OCI-LY7 (cell line): ENCODE measurements around the gene NPY4R2. TPM values are rescaled to one million over a fixed set of nuclear protein-coding genes. Genes with fewer than 3 reads are reported as not detected.
"Not testable (repeated sequence)": the region's sequence is repeated elsewhere in the genome, so short reads cannot be mapped to it uniquely, and the experiment has no call there.

ENCODE experiments used
- Bru-seq: library from RNA; stranded (reverse); fragments of 400-500 nt; gene quantifications from one replicate; lab custom pipeline; 2021; lab: Mats Ljungman, UMichigan
- BruChase-seq, 2 experiments: library from RNA; stranded (reverse); fragments of 400-500 nt; gene quantifications; one replicate each; lab custom pipeline; 2021; lab: Mats Ljungman, UMichigan
- BruUV-seq: library from RNA; stranded (reverse); fragments of 400-500 nt; replicated peaks from 2 replicates; lab custom pipeline; 2021; lab: Mats Ljungman, UMichigan
- CTCF ChIA-PET: fragments of 300-600 bp; sonication (Branson Sonifier 250); formaldehyde crosslinking; loops from one replicate; lab custom pipeline; 2022; ENCODE audit warnings: antibody characterized with exemption; ENCODE audit not compliant: unreplicated experiment; lab: Charles Lee
- POLR2A ChIA-PET: fragments of 300-600 bp; sonication (Branson Sonifier 250); formaldehyde crosslinking; loops from one replicate; lab custom pipeline; 2022; ENCODE audit warnings: antibody characterized with exemption; lab: Charles Lee
- DNase-seq: peaks from one replicate; pipeline ENCODE4 v3.0.0-alpha.2; 2015; ENCODE audit warnings: low spot score
- H2AFZ ChIP-seq: fragments of 200-600 bp; sonication (generic), shearing (Covaris generic); 2 replicates; pipeline ENCODE4 v1.6.1; 2014; ENCODE audit warnings: mild to moderate bottlenecking, antibody characterized with exemption, low read length, moderate library complexity
- H3K27ac ChIP-seq: fragments of 200-600 bp; sonication (generic); 2 replicates; pipeline ENCODE4 v1.5.1; 2014; ENCODE audit warnings: mixed run types, low read depth, mild to moderate bottlenecking, moderate library complexity, low read length, inconsistent platforms; ENCODE audit not compliant: poor library complexity, severe bottlenecking
- H3K36me3 ChIP-seq: fragments of 200-600 bp; sonication (generic); 2 replicates; pipeline ENCODE4 v1.6.1; 2014; ENCODE audit warnings: mild to moderate bottlenecking, antibody characterized with exemption, low read length, moderate library complexity, mixed read lengths; ENCODE audit not compliant: insufficient read depth
- H3K4me1 ChIP-seq: fragments of 200-600 bp; sonication (generic); 2 replicates; pipeline ENCODE4 v1.5.1; 2014; ENCODE audit warnings: mild to moderate bottlenecking, low read length; ENCODE audit not compliant: insufficient read depth, poor library complexity, severe bottlenecking
- H3K4me2 ChIP-seq: fragments of 200-600 bp; sonication (generic); 2 replicates; pipeline ENCODE4 v1.6.1; 2014; ENCODE audit warnings: mild to moderate bottlenecking, low read length
- H3K4me3 ChIP-seq: fragments of 200-600 bp; sonication (generic); 2 replicates; pipeline ENCODE4 v1.5.1; 2014; ENCODE audit warnings: mild to moderate bottlenecking, low read depth, low read length; ENCODE audit not compliant: poor library complexity, severe bottlenecking
- H3K79me2 ChIP-seq: fragments of 200-600 bp; sonication (generic); 2 replicates; pipeline ENCODE4 v1.6.1; 2016; ENCODE audit warnings: low read depth, mild to moderate bottlenecking, low read length, moderate library complexity, mixed read lengths; ENCODE audit not compliant: insufficient read depth
- H3K9me2 ChIP-seq: fragments of 200-600 bp; sonication (generic); 2 replicates; pipeline ENCODE4 v1.6.1; 2016; ENCODE audit warnings: mild to moderate bottlenecking, low read length, mixed read lengths; ENCODE audit not compliant: insufficient read depth
- H3K9me3 ChIP-seq: fragments of 200-600 bp; sonication (generic); 2 replicates; pipeline ENCODE4 v1.6.1; 2014; ENCODE audit warnings: mild to moderate bottlenecking, mixed run types, low read length, mixed read lengths
- H4K20me1 ChIP-seq: fragments of 200-600 bp; sonication (generic); 2 replicates; pipeline ENCODE4 v1.6.1; 2014; ENCODE audit warnings: mild to moderate bottlenecking, antibody characterized with exemption, low read length, moderate library complexity, mixed read lengths; ENCODE audit not compliant: insufficient read depth
- intact Hi-C: fragments of 100-400 bp; cut with micrococcal nuclease; formaldehyde crosslinking; loops from one replicate; pipeline ENCODE4 v1.10.0; 2022; ENCODE audit not compliant: unreplicated experiment
- long read RNA-seq: library from polyadenylated mRNA; stranded (forward); transcript quantifications from one replicate; pipeline ENCODE4 v2.0.0, GENCODE V29; 2022
- total RNA-seq, 2 experiments: library from RNA; depleted of rRNA in 1 of 2; stranded (reverse); fragments of >200 nt in 1 of 2; shearing (Covaris generic) in 1 of 2; gene quantifications; 2 replicates each; pipeline ENCODE4 v1.2.3, GENCODE V29; 2014 to 2022

Gene NPY4R2
- total RNA-seq (2014; rRNA removed; shearing (Covaris generic)) = not detected in 2 replicates
- not detected in 2 replicates for total RNA-seq (2022)
- Bru-seq, nascent RNA = not detected
- not detected for BruChase-seq, experiment 1, labeled RNA remaining after a 6-hour chase
- BruChase-seq, experiment 2, labeled RNA remaining after a 2-hour chase = not detected
- long read RNA-seq = 0 reads

GRCh38 chr10:47918475-47918874 lies at the start of gene NPY4R2:
NPY4R2 (plus strand) TSS chr10:47918662; CDS start chr10:47921988, 3,326 bp downstream.
- H4K20me1 ChIP-seq, BruUV-seq, H3K4me2 ChIP-seq, DNase-seq, H3K4me1 ChIP-seq, H3K9me2 ChIP-seq, H3K36me3 ChIP-seq, H3K27ac ChIP-seq, H3K4me3 ChIP-seq, POLR2A ChIA-PET, intact Hi-C loops, H3K9me3 ChIP-seq, H2AFZ ChIP-seq, CTCF ChIA-PET, H3K79me2 ChIP-seq: not testable (repeated sequence)

GRCh38 chr10:47870887-47871286 lies 47.6 kb upstream of the NPY4R2 start:
- H4K20me1 ChIP-seq, H3K27ac ChIP-seq, H3K9me3 ChIP-seq, H3K9me2 ChIP-seq, CTCF ChIA-PET, H3K4me1 ChIP-seq, intact Hi-C loops, H3K4me2 ChIP-seq, H3K4me3 ChIP-seq, BruUV-seq, H3K79me2 ChIP-seq, DNase-seq, POLR2A ChIA-PET, H2AFZ ChIP-seq, H3K36me3 ChIP-seq: not testable (repeated sequence)

GRCh38 chr10:47871485-47872180 lies 46.8 kb upstream of the NPY4R2 start:
- H3K9me3 ChIP-seq, H3K36me3 ChIP-seq, H2AFZ ChIP-seq, H3K4me1 ChIP-seq, BruUV-seq, H3K79me2 ChIP-seq, H3K9me2 ChIP-seq, DNase-seq, intact Hi-C loops, H3K4me2 ChIP-seq, H3K27ac ChIP-seq, H4K20me1 ChIP-seq, CTCF ChIA-PET, POLR2A ChIA-PET, H3K4me3 ChIP-seq: not testable (repeated sequence)

GRCh38 chr10:47872236-47872635 lies 46.2 kb upstream of the NPY4R2 start:
- H4K20me1 ChIP-seq, H3K9me3 ChIP-seq, H3K27ac ChIP-seq, intact Hi-C loops, H3K4me1 ChIP-seq, H3K4me2 ChIP-seq, H3K36me3 ChIP-seq, H2AFZ ChIP-seq, H3K4me3 ChIP-seq, POLR2A ChIA-PET, CTCF ChIA-PET, DNase-seq, BruUV-seq, H3K79me2 ChIP-seq, H3K9me2 ChIP-seq: not testable (repeated sequence)

- H3K4me2 ChIP-seq, H3K36me3 ChIP-seq, H3K27ac ChIP-seq, CTCF ChIA-PET, intact Hi-C loops, POLR2A ChIA-PET, H3K4me1 ChIP-seq, H3K79me2 ChIP-seq, BruUV-seq, H4K20me1 ChIP-seq, DNase-seq, H3K9me2 ChIP-seq, H3K9me3 ChIP-seq, H3K4me3 ChIP-seq, H2AFZ ChIP-seq: not testable (repeated sequence)
Measured at GRCh38 chr10:47884239-47884638, 34.2 kb upstream of the NPY4R2 start.

GRCh38 chr10:47884934-47885333 lies 33.5 kb upstream of the NPY4R2 start:
- H3K36me3 ChIP-seq, intact Hi-C loops, H3K4me3 ChIP-seq, H3K79me2 ChIP-seq, H3K9me2 ChIP-seq, H2AFZ ChIP-seq, H3K9me3 ChIP-seq, POLR2A ChIA-PET, CTCF ChIA-PET, H3K27ac ChIP-seq, H3K4me1 ChIP-seq, H3K4me2 ChIP-seq, DNase-seq, BruUV-seq, H4K20me1 ChIP-seq: not testable (repeated sequence)
